ENCODE results near the gene ATP6V1B1.
A peak's percentile ranks its signal among the peaks of the same experiment; 100 is the strongest.

Gene ATP6V1B1

DNA sequence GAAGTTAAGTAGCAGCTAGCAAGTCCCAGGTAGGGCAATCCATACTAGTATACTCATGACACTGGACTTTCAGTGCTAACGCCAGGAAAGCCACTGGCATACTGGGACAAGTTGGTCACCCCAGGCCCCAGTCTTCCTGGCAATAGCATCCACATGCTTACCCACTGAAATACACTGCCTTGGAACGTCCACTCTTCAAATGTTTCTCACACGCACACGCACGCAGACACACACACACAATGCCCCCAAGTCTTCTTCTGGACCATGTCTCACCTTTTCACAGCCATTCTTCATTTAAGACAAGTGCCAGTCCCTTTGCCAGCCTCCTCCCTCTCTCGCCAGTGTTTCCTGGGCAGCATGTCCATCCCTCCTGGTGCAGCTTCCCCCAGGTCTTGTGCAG, 67.7 kb downstream of the ATP6V1B1 start:
- TF ChIP-seq, protein P1, sequence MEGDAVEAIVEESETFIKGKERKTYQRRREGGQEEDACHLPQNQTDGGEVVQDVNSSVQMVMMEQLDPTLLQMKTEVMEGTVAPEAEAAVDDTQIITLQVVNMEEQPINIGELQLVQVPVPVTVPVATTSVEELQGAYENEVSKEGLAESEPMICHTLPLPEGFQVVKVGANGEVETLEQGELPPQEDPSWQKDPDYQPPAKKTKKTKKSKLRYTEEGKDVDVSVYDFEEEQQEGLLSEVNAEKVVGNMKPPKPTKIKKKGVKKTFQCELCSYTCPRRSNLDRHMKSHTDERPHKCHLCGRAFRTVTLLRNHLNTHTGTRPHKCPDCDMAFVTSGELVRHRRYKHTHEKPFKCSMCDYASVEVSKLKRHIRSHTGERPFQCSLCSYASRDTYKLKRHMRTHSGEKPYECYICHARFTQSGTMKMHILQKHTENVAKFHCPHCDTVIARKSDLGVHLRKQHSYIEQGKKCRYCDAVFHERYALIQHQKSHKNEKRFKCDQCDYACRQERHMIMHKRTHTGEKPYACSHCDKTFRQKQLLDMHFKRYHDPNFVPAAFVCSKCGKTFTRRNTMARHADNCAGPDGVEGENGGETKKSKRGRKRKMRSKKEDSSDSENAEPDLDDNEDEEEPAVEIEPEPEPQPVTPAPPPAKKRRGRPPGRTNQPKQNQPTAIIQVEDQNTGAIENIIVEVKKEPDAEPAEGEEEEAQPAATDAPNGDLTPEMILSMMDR (IDR thresholded peaks at IDR 0.05; ENCODE audit: borderline replicate concordance, control extremely low read depth, extremely low read depth, insufficient read depth, missing control alignments) = no peak
- peak; percentile 4 for DNase-seq (ENCODE audit: low spot score)
- in situ Hi-C loops (cut with MboI; ENCODE audit: low sequenced_read_pairs, unreplicated experiment) = no loop called here

DNA sequence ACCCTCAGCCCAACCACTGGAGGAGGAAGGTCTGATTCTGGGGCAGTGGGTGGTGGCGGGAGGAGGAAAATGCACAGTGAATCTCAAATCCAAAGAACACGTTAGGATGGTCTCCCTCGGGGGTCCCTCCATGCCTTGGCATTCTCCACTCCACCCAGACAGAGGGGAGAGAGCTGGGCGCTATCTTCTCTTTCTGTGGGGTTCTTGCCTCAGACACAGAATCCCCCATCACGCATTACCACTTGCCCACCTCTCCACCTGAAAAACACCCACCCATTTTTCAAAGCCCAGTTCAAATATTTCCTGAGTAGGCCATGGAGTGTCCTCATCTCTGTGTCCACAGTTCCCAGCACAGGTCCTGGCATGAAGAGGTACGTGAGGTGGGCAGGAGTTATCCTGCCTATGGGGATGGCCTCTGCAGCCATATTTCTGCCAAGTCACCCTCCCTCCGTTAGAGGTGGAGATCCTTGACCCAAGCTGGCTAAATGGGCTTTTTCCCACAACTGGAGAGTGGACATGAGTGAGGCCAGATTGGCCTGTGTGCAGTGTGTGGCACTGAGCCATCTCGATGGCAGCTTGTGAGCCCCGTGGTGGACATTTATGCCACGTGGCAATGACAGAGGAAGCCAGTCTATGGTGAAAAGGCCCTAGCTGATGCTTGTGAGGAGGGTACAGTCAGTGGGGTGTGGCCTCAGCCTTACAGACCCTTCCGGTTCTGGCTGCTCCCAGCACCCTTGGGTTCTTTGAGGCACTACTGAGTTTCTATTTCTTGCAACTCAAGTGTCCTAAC, 68.5 kb downstream of the ATP6V1B1 start:
- in situ Hi-C loops (cut with MboI; ENCODE audit: low sequenced_read_pairs, unreplicated experiment) = no loop called here
- TF ChIP-seq, protein P1 (IDR thresholded peaks at IDR 0.05; ENCODE audit: borderline replicate concordance, control extremely low read depth, extremely low read depth, insufficient read depth, missing control alignments) = no peak
- peak; percentile 4 for DNase-seq (ENCODE audit: low spot score)

DNA sequence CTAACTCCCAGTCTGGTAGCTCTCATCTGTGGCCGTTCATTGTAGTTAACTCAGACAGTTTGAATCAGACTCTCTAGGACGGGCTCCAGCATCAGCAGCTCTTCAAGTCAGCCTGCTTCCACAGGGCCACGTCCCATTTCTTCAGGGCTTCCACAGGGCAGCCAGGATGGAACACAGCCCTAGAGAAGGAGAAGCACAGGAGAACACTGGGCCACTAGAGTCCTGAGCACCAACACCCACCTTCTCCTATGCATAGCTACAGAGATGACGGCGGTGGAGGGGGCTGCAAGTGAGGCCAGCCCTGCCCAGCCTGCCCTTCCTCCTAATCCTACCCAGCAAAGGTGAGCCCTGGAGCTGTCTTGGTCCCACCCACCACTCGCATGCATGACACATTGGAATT, 69.2 kb downstream of the ATP6V1B1 start:
- in situ Hi-C loops (cut with MboI; ENCODE audit: low sequenced_read_pairs, unreplicated experiment) = no loop called here
- TF ChIP-seq, protein P1 (IDR thresholded peaks at IDR 0.05; ENCODE audit: borderline replicate concordance, control extremely low read depth, extremely low read depth, insufficient read depth, missing control alignments) = no peak

DNA sequence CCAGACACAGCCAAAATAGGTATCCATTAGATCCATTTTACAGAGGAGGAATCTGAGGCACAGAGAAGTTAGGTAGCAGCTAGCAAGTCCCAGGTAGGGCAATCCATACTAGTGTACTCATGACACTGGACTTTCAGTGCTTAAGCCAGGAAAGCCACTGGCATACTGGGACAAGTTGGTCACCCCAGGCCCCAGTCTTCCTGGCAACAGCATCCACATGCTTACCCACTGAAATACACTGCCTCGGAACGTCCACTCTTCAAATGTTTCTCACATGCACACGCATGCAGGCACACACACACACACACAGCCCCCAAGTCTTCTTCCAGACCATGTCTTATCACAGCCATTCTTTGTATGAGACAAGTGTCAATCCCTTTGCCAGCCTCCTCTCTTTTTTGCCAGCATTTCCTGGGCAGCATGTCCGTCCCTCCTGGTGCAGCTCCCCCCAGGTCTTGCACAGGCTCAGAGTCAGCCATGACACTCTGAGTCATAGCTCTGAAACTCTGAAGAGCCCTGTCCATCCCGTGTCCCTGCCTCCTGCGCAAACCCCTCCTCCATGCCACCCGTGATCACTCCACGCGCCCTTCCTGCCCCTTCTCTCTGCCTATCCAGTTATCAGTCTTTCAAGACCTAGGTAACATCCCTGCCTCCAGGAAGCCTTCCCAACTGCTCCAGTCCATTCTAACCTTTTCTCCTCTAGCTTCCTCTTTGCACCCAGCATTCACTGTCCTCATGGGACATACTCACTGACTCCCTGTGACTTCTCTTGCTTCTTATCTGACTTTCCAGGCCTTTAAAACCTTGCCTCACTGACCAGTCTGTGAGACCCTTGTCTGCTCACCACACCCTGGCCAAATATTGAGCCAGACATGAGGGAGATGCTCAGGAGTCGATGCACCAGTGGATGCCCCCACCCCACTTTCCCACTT, 69.8 kb downstream of the ATP6V1B1 start:
- TF ChIP-seq, protein P1 (IDR thresholded peaks at IDR 0.05; ENCODE audit: borderline replicate concordance, control extremely low read depth, extremely low read depth, insufficient read depth, missing control alignments) = no peak
- DNase-seq (ENCODE audit: low spot score) = peak; percentile 15
- in situ Hi-C loops (cut with MboI; ENCODE audit: low sequenced_read_pairs, unreplicated experiment) = no loop called here

More for the DNA sequence above, 69.2 kb downstream of the ATP6V1B1 start:
- DNase-seq (ENCODE audit: low spot score) = no peak

DNA sequence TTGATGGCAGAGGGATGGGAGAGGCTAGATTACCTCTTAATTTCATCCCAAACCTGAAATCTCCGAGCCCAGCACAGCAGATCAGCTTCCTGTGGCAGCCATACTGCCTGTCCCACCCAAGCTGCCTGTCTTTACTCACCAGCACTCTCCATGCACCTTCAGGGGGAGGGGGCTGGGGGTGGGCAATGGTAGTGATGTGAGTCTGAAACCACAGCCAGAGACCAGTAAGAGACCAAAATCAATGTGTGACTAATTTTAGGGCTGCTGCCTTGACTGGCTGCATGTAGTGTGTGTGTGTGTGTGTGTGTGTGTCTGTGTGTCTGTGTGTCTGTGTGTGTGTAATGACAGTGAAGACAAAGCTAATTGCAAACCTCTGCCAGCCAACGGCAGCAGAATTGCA, 70.6 kb downstream of the ATP6V1B1 start:
- DNase-seq (ENCODE audit: low spot score) = peak; percentile 6
- in situ Hi-C loops (cut with MboI; ENCODE audit: low sequenced_read_pairs, unreplicated experiment) = no loop called here
- TF ChIP-seq, protein P1 (IDR thresholded peaks at IDR 0.05; ENCODE audit: borderline replicate concordance, control extremely low read depth, extremely low read depth, insufficient read depth, missing control alignments) = no peak

DNA sequence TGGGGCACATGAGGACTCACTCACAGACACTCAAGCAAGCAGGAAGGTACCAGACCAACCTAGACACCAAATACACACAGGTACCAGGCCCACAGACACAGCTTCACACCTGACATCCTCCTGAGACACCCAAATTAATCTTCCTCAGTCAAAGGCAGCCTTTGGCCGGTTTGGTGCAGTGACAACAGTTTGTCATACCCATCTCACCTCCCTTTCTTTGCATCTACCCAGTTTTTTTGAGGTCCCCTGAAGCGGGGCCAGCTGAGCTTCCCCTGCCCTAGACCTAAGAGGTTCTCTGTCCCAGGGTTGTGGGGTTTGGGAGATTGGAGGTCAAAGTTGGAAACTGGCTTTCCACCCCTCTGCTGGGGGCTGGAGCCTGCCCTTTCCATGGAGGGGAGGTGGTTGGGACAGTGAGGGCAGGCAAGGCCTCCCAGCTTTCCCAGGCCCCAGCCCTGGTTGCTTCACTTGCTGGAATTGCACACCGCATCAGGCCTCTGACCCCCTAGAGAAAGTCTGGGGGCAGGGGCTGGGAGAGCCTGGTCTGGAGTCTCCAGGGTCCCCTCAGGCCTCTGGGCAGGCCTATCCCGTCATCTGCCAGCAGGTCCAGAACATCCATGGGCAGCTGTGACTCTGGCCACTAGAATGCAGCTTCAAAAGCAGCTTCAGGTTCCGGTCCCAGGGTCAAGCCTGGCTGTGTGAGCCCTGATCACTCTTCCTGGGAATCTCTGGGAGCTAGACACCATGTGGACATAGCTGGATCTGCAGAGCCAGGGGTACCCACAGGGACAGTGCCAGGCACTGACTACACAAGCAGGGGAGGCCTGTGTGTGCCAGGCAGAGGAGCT, 71.5 kb downstream of the ATP6V1B1 start:
- peak; percentile 13 for DNase-seq (ENCODE audit: low spot score)
- TF ChIP-seq, protein P1 (IDR thresholded peaks at IDR 0.05; ENCODE audit: borderline replicate concordance, control extremely low read depth, extremely low read depth, insufficient read depth, missing control alignments) = no peak
- in situ Hi-C loops (cut with MboI; ENCODE audit: low sequenced_read_pairs, unreplicated experiment) = no loop called here
